H9 (cell line): ENCODE results near the gene KRTAP16-1. TPM values are rescaled to one million over a fixed set of nuclear protein-coding genes. Genes with fewer than 3 reads are reported as not detected.

Experiments used
- DNase-seq: peaks from one replicate; pipeline ENCODE4 v3.0.0-alpha.2; 2017
- H2AFZ ChIP-seq: one replicate; pipeline ENCODE4 v1.6.1; 2013; ENCODE audit warnings: mild to moderate bottlenecking, low read length, control low read depth, moderate library complexity
- H2AK5ac ChIP-seq: 2 replicates; pipeline ENCODE4 v1.6.1; 2013; ENCODE audit warnings: low read length, control low read depth, mixed read lengths; ENCODE audit not compliant: insufficient read length
- H2BK120ac ChIP-seq: one replicate; pipeline ENCODE4 v1.6.1; 2013; ENCODE audit warnings: low read depth, mild to moderate bottlenecking, low read length, control low read depth, inconsistent platforms; ENCODE audit not compliant: poor library complexity, severe bottlenecking
- H2BK12ac ChIP-seq: 2 replicates; pipeline ENCODE4 v1.6.1; 2013; ENCODE audit warnings: low read length, control low read depth, mixed read lengths, low read depth; ENCODE audit not compliant: insufficient read length
- H2BK15ac ChIP-seq: 2 replicates; pipeline ENCODE4 v1.6.1; 2013; ENCODE audit warnings: low read depth, low read length, control low read depth
- H2BK20ac ChIP-seq: one replicate; pipeline ENCODE4 v1.6.1; 2013; ENCODE audit warnings: low read depth, mild to moderate bottlenecking, low read length, control low read depth, inconsistent platforms; ENCODE audit not compliant: poor library complexity, severe bottlenecking
- H2BK5ac ChIP-seq: 2 replicates; pipeline ENCODE4 v1.6.1; 2013; ENCODE audit warnings: low read length, control low read depth, mixed read lengths; ENCODE audit not compliant: insufficient read length
- H3K14ac ChIP-seq: 2 replicates; pipeline ENCODE4 v1.6.1; 2013; ENCODE audit warnings: low read length, control low read depth; ENCODE audit not compliant: insufficient read depth
- H3K18ac ChIP-seq: 2 replicates; pipeline ENCODE4 v1.6.1; 2013; ENCODE audit warnings: low read depth, mild to moderate bottlenecking, mixed read lengths, low read length, control low read depth; ENCODE audit not compliant: insufficient read length
- H3K23ac ChIP-seq: 2 replicates; pipeline ENCODE4 v1.6.1; 2013; ENCODE audit warnings: low read length, control low read depth, mixed read lengths, low read depth; ENCODE audit not compliant: insufficient read length
- H3K23me2 ChIP-seq: 2 replicates; pipeline ENCODE4 v1.6.1; 2013; ENCODE audit warnings: low read depth, mild to moderate bottlenecking, mixed read lengths, low read length, control low read depth; ENCODE audit not compliant: insufficient read length, poor library complexity, severe bottlenecking
- H3K27ac ChIP-seq: 2 replicates; pipeline ENCODE4 v1.5.1; 2013; ENCODE audit warnings: low read length, control low read depth, mixed read lengths, low read depth; ENCODE audit not compliant: insufficient read length
- H3K27me3 ChIP-seq: 2 replicates; pipeline ENCODE4 v1.6.1; 2013; ENCODE audit warnings: low read length, control low read depth, inconsistent platforms; ENCODE audit not compliant: insufficient read depth
- H3K4ac ChIP-seq: 2 replicates; pipeline ENCODE4 v1.6.1; 2013; ENCODE audit warnings: low read depth, mild to moderate bottlenecking, control low read depth, inconsistent platforms, low read length, moderate library complexity
- H3K4me1 ChIP-seq: 2 replicates; pipeline ENCODE4 v1.6.1; 2013; ENCODE audit warnings: low read length, control low read depth, inconsistent platforms; ENCODE audit not compliant: insufficient read depth
- H3K4me2 ChIP-seq: 2 replicates; pipeline ENCODE4 v1.6.1; 2013; ENCODE audit warnings: low read length, control low read depth, mixed read lengths; ENCODE audit not compliant: insufficient read length, insufficient read depth
- H3K56ac ChIP-seq: 2 replicates; pipeline ENCODE4 v1.6.1; 2013; ENCODE audit warnings: low read depth, mild to moderate bottlenecking, mixed read lengths, low read length, control low read depth; ENCODE audit not compliant: insufficient read length
- H3K79me1 ChIP-seq: 2 replicates; pipeline ENCODE4 v1.6.1; 2013; ENCODE audit warnings: low read depth, mild to moderate bottlenecking, moderate library complexity, low read length, control low read depth, inconsistent platforms; ENCODE audit not compliant: insufficient read depth, poor library complexity, severe bottlenecking
- H3K79me2 ChIP-seq: 2 replicates; pipeline ENCODE4 v1.6.1; 2013; ENCODE audit warnings: low read length, control low read depth, inconsistent platforms; ENCODE audit not compliant: insufficient read depth
- H3K9ac ChIP-seq: 2 replicates; pipeline ENCODE4 v1.6.1; 2013; ENCODE audit warnings: low read length, control low read depth, mixed read lengths; ENCODE audit not compliant: insufficient read length; ENCODE audit errors: extremely low read depth
- H3K9me3 ChIP-seq: one replicate; pipeline ENCODE4 v1.6.1; 2013; ENCODE audit warnings: low read depth, low read length, inconsistent platforms; ENCODE audit not compliant: control insufficient read depth
- H3T11ph ChIP-seq: one replicate; pipeline ENCODE4 v1.6.1; 2013; ENCODE audit warnings: mild to moderate bottlenecking, low read length, control low read depth, inconsistent platforms
- H4K20me1 ChIP-seq: one replicate; pipeline ENCODE4 v1.6.1; 2013; ENCODE audit not compliant: control insufficient read depth, insufficient read length, insufficient read depth
- H4K5ac ChIP-seq: 2 replicates; pipeline ENCODE4 v1.6.1; 2013; ENCODE audit warnings: low read depth, mild to moderate bottlenecking, mixed read lengths, low read length, control low read depth; ENCODE audit not compliant: insufficient read length
- H4K8ac ChIP-seq: replicated peaks from 2 replicates; pipeline ENCODE4 v1.6.1; 2013; ENCODE audit warnings: low read length, control low read depth, mixed read lengths, low read depth; ENCODE audit not compliant: insufficient read length
- H4K91ac ChIP-seq: 2 replicates; pipeline ENCODE4 v1.6.1; 2013; ENCODE audit warnings: low read depth, mild to moderate bottlenecking, moderate library complexity, mixed read lengths, low read length, control low read depth; ENCODE audit not compliant: insufficient read length
- H3K27ac Mint-ChIP-seq, 3 experiments: 2 replicates in 2 of 3; 3 replicates in 1 of 3; pipeline ENCODE4 v1.8.0; 2020 to 2021; ENCODE audit warnings: mixed read lengths in 3 of 3, mild to moderate bottlenecking in 1 of 3, moderate library complexity in 1 of 3
- H3K27me3 Mint-ChIP-seq: 2 replicates; pipeline ENCODE4 v1.8.0; 2021; ENCODE audit warnings: low read depth, mild to moderate bottlenecking, moderate library complexity, mixed read lengths
- H3K36me3 Mint-ChIP-seq, 3 experiments: 2 replicates in 2 of 3; 3 replicates in 1 of 3; pipeline ENCODE4 v1.8.0; 2020 to 2021; ENCODE audit warnings: low read depth in 3 of 3, mixed read lengths in 3 of 3; ENCODE audit not compliant: insufficient read depth in 1 of 3
- H3K4me1 Mint-ChIP-seq, 2 experiments: 2 replicates each; pipeline ENCODE4 v1.8.0; 2020; ENCODE audit warnings: mixed read lengths in 2 of 2
- H3K4me3 Mint-ChIP-seq, 2 experiments: 2 replicates in 1 of 2; 3 replicates in 1 of 2; pipeline ENCODE4 v1.8.0; 2020 to 2021; ENCODE audit warnings: mild to moderate bottlenecking in 2 of 2, mixed read lengths in 2 of 2, moderate library complexity in 1 of 2
- H3K9me3 Mint-ChIP-seq, 2 experiments: 2 replicates in 1 of 2; 3 replicates in 1 of 2; pipeline ENCODE4 v1.8.0; 2020; ENCODE audit warnings: mild to moderate bottlenecking in 2 of 2, mixed read lengths in 2 of 2, moderate library complexity in 1 of 2
- CTCF ChIP-seq: fragments of 200-600 bp; sonication (generic); conservative IDR thresholded peaks from 3 replicates; pipeline ENCODE4 v1.8.0; 2021; ENCODE audit warnings: antibody characterized with exemption, mild to moderate bottlenecking
- WGBS: extraction: QIAGEN DNeasy Blood & Tissue Kit; methylation state at CpG from one replicate; pipeline ENCODE4 v1.1.7; 2013; ENCODE audit warnings: missing lambda C conversion rate, low lambda C conversion rate, mixed read lengths; ENCODE audit not compliant: insufficient read length; ENCODE audit errors: extremely low coverage; 5-methylcytosine and 5-hydroxymethylcytosine counted together
- total RNA-seq: library from RNA; stranded (reverse); gene quantifications from 2 replicates; pipeline ENCODE4 v1.2.1, GENCODE V29; 2021

Gene KRTAP16-1
- total RNA-seq, 1 experiment from 2014 or later, result not detected

GRCh38 chr17:41339571-41340172, 30.6 kb upstream of the KRTAP16-1 start:
- Mint-ChIP-seq H3K4me1 (peaks cover 0 to 2% of the 10 kb centered on the region in 2 experiments; a peak in 1 of 4 replicates), H3K27ac (no peak overlapping the region), H3K36me3 (peaks cover 2 to 19% (median 3%) of the 10 kb centered on the region in 3 experiments), H3K9me3 (peaks cover 13 to 20% of the 10 kb centered on the region in 2 experiments), H3K27me3 (peaks cover 17% of the 10 kb centered on the region), H3K4me3 (no peak overlapping the region)
- no peak overlapping the region for H3K4me2 ChIP-seq
- H3K23me2 ChIP-seq, result no peaks in the 10 kb centered on the region
- no peak overlapping the region for H2BK12ac ChIP-seq
- no peak overlapping the region for H2BK5ac ChIP-seq
- H4K20me1 ChIP-seq, result no peaks in the 10 kb centered on the region
- no peak overlapping the region for H2BK120ac ChIP-seq
- H3K56ac ChIP-seq, result no peak overlapping the region
- no peak overlapping the region for H4K5ac ChIP-seq
- H3K4ac ChIP-seq, result no peak overlapping the region
- no peak overlapping the region for H2AFZ ChIP-seq
- H3K79me2 ChIP-seq, result no peaks in the 10 kb centered on the region
- H3K18ac ChIP-seq, result no peak overlapping the region
- no peak overlapping the region for H2AK5ac ChIP-seq
- H3K14ac ChIP-seq, result no peak overlapping the region; the same call in 1 of the 2 replicates
- no peak overlapping the region for H3K9ac ChIP-seq
- H4K8ac ChIP-seq, result no peak overlapping the region
- no peak overlapping the region for H2BK20ac ChIP-seq
- H3K9me3 ChIP-seq, result no peaks in the 10 kb centered on the region
- no peak overlapping the region for H3K27ac ChIP-seq
- no peak for DNase-seq
- H3K27me3 ChIP-seq, result no peaks in the 10 kb centered on the region
- no peaks in the 10 kb centered on the region for H3K79me1 ChIP-seq
- no peak overlapping the region for H2BK15ac ChIP-seq
- no peak overlapping the region for H3T11ph ChIP-seq
- H3K4me1 ChIP-seq, result no peaks in the 10 kb centered on the region
- no peak overlapping the region for H3K23ac ChIP-seq
- TF ChIP-seq CTCF, result no peak
- no peak overlapping the region for H4K91ac ChIP-seq
- no CpG with 5 or more reads among the region's 2 CpGs for WGBS
